ENCODE measurements around the gene KATNAL1.

DNA sequence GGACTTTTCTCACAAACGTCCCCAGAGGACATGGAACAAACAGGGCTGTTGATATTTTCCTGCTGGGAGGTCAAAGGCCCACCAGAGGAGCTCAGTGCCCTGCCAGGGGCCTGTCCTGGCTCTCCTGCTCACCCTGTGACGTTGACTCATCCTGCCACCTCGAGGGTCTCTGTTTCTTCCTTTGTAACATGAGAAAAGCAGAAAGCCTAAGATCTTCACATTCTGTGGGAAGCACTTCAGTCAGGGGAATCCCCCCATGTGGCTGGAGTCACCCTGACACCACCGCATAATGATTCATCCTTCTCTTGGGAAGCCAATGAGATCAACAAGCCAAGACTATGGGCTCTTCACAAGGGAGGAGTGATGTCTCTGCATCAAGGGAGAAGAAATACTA lies 147.9 kb downstream of the KATNAL1 start:
- TF ChIP-seq CTCF (conservative IDR thresholded peaks at IDR 0.05 in 1 of 2, IDR thresholded peaks at IDR 0.05 in 1 of 2; ENCODE audit: extremely low read depth in 1 of 2, insufficient read depth in 1 of 2, low read depth in 1 of 2, low read length in 2 of 2) (no peak), EZH2 (IDR thresholded peaks at IDR 0.05; ENCODE audit: borderline replicate concordance, low read length) (no peak)

Measured in mammary epithelial cell (primary cell).